HG02571 (cell line): ENCODE data around the gene SYNPO2.

ENCODE experiments used
- ATAC-seq: cut with Tn5 transposase; IDR thresholded peaks from one replicate; pipeline ENCODE4 v1.9.1; 2021; ENCODE audit warnings: mild to moderate bottlenecking, moderate library complexity; ENCODE audit not compliant: unreplicated experiment

Gene SYNPO2

DNA sequence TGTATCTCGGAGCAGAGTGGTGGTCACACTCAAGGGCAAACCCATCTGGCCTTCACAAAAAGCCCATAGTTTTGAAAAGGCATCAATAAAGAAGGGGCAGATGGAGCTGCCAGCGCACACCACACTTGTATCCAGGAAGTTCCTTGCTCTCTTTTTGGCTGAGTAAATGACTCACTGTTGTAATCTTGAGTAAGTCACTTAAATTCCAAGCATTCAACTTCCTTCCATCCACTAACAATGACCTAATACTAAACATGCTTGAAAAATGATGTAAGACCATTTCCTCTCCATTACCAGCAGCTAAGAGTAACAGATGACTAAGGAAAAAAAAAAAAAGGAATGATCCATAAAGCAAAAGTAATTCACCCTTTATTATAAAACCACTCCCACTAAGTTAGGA, 214.6 kb downstream of the SYNPO2 start:
- no peak for ATAC-seq

DNA sequence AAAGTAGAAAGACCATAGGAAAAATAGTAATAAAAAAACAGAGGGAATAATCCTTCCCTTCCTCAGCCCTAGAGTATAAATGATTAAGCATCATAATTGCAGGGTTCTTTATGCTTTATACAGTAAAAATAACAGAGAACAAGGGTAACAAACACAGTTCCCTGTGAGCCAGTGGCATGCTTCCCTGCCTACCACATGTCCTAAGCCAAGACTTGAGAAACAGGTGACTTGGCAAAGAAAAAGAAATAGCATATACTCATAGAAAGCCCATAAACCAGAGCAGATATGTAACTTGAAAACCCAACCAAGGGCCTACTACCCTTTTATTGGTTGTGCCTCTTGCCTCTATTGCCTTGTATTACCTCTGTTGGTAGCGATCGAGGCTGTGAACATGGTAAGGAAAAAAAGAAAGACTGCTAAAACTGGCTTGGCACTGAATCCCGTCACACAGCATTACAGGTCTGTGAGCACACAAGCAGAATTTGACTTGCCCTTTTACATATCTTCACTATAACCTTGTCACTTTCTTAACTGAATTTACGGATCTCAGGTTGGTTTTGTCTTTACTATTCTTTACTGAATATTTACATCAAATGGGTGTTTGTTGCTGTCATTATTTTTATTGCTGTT, 216.1 kb downstream of the SYNPO2 start:
- no peak for ATAC-seq

DNA sequence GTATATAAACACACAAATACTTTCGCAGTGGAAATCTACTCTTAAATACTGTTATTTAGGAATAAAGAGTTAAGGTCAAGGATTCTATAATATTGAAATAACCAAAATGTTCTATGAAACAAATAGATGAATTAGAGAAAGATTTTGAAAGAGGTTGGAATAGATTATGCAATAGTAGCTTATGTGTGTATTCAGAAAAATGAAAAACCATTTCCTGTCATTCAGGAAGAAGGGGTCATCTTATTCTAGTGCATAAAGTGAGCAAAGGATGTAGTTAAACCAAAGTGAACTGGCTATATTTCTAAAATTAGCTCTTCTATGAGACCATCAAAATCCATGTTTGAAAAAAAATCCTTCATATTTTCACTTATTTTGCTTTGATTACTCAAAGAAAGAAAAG, 217.0 kb downstream of the SYNPO2 start:
- ATAC-seq: no peak

DNA sequence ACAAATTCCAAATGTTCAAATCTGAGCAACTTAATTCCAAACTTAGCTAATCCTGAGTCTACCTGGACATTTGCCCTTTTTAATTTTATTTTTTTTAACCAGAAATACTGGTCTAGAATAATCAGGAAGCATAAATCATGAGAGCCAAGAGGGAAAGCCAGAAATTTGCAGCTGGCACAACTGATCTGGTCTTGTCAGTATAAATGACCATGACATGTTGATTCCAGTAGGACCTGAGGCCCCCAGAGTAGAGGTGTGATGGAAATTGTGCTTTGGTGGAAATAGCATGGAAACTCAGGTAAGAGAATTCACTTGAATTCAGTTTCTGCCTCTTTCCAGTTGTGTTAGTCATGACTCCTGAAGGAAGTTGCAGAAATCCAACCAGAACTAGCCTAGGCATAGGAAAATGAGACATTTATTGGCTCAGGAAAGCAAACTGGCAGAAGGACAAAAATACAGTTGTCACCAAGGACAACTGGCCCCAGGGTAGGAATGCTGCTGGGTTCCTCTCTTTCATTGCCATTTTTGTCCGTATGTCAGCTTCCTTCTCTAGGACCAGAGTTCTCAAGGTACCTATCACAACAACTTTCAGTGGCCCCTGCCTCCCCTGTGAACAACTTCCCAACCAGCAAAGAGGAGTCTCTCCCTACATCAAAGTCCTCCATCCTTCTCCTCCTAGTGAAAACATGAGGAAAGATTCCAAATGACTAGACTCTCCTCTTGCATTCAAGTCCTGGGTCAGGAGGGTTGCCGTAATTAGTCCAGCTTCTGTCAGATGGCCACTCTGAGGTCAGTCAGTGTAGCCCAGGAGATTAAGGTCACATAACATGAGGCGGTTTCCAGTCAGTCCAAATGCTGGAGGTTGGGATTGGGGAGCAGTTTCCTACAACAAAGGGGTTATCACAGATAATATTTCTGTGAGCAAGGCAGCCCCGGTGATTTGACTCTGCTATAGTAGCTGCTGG, 217.7 kb downstream of the SYNPO2 start:
- ATAC-seq: no peak

DNA sequence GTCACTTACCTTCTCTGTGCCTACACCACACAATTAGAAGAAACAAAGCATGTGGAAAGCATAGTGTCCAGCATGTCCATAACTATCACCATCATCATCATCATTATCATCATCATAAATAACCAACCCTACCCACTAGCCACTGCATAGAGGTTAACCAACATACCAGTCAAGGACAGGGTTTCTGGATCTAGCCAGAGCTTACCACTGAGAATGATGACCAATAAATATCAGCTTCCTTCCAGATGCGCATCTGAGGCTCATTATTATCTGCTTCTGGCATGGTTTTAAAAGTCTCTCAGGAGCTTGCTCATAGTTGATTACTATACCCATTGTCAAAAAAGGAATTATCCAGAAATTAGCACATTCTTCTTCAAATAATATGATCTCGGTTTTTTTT, 221.5 kb downstream of the SYNPO2 start:
- ATAC-seq: no peak
